ENCODE results near the gene PLEKHM2.

The PLEKHM2 gene

GRCh38 chr1:15733726-15734226 lies 49.7 kb downstream of the PLEKHM2 start:
- no peak for DNase-seq (ENCODE audit: extremely low read depth, low read depth)
- TF ChIP-seq CTCF (IDR thresholded peaks at IDR 0.05; ENCODE audit: low read depth, low read length, missing control alignments) = no peak
- no peak overlapping the region for H3K4me3 ChIP-seq (replicated peaks; ENCODE audit: low read depth, low read length)

- DNase-seq (ENCODE audit: extremely low read depth, low read depth) = no peak
These were observed 50.2 kb downstream of the PLEKHM2 start for GRCh38 chr1:15734296-15734695.

GRCh38 chr1:15734901-15735300 lies 50.8 kb downstream of the PLEKHM2 start:
- no peak for DNase-seq (ENCODE audit: extremely low read depth, low read depth)
- no peak overlapping the region for H3K4me3 ChIP-seq (replicated peaks; ENCODE audit: low read depth, low read length)
- TF ChIP-seq CTCF (IDR thresholded peaks at IDR 0.05; ENCODE audit: low read depth, low read length, missing control alignments) = no peak

More at GRCh38 chr1:15734296-15734695, 50.2 kb downstream of the PLEKHM2 start:
- H3K4me3 ChIP-seq (replicated peaks; ENCODE audit: low read depth, low read length) = no peak overlapping the region
- TF ChIP-seq CTCF (IDR thresholded peaks at IDR 0.05; ENCODE audit: low read depth, low read length, missing control alignments) = no peak

GRCh38 chr1:15735304-15736037 lies 51.4 kb downstream of the PLEKHM2 start:
- DNase-seq (ENCODE audit: extremely low read depth, low read depth) = no peak
- TF ChIP-seq CTCF (IDR thresholded peaks at IDR 0.05; ENCODE audit: low read depth, low read length, missing control alignments) = no peak
- H3K4me3 ChIP-seq (replicated peaks; ENCODE audit: low read depth, low read length) = no peak overlapping the region

GRCh38 chr1:15736038-15736891 lies 52.1 kb downstream of the PLEKHM2 start, which contains the start of gene SLC25A34:
SLC25A34 (plus strand) TSS chr1:15736258; CDS start chr1:15736486, 228 bp downstream.
- no peak within 1 kb of the TSS for H3K4me3 ChIP-seq (replicated peaks; ENCODE audit: low read depth, low read length)
- no peak for DNase-seq (ENCODE audit: extremely low read depth, low read depth)
- TF ChIP-seq CTCF (IDR thresholded peaks at IDR 0.05; ENCODE audit: low read depth, low read length, missing control alignments) = no peak

- H3K4me3 ChIP-seq (replicated peaks; ENCODE audit: low read depth, low read length) = no peak overlapping the region
- no peak for DNase-seq (ENCODE audit: extremely low read depth, low read depth)
- no peak for TF ChIP-seq CTCF (IDR thresholded peaks at IDR 0.05; ENCODE audit: low read depth, low read length, missing control alignments)
These were observed 52.8 kb downstream of the PLEKHM2 start for GRCh38 chr1:15736892-15737261.
